Measurements from ENCODE around the gene RABL6. TPM values are rescaled to one million over a fixed set of nuclear protein-coding genes. Genes with fewer than 3 reads are reported as not detected.
A peak's percentile ranks its signal among the peaks of the same experiment; 100 is the strongest.
"Not testable (repeated sequence)": the region's sequence is repeated elsewhere in the genome, so short reads cannot be mapped to it uniquely, and the experiment has no call there.

Gene RABL6
- total RNA-seq, 2 donors from 2014 or later: 126 to 163 TPM

DNA sequence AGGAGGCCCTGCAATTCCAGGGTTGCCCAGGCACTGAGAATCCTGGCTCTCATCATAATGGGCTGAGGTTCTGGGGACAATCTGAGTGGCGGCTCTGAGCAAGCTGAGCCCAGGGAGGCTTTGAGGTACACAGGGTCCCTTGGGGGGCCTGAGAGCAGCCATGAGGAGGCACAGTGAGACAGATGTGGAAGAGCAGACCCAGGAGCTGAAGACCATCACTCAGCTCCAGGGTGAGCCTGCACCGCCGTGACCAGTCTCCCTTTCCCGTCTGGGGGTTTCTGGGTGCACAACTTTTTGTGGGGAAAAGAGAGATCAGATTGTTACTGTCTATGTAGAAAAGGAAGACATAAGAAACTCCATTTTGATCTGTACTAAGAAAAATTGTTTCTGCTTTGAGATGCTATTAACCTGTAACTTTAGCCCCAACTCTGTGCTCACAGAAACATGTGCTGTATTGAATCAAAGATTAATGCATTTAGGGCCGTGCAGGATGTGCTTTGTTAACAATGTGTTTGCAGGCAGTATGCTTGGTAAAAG lies 11.4 kb upstream of the RABL6 start, which contains the start of gene CCDC183:
Gene CCDC183, plus strand, starts transcription at position 101 of the 537 bp plus-strand sequence. Its CDS starts 60 bp downstream, at position 161.
- H3K9me3 ChIP-seq: no peaks in the 10 kb centered on the region
- H3K36me3 ChIP-seq: no peaks in the 10 kb centered on the region
- intact Hi-C loops (cut with DNase I): loop anchor here (10.0 kb wide), 1 partner anchor 48 kb away; the partner anchor contains the start of genes AJM1 and PHPT1
- DNase-seq: no peak
- H3K27ac ChIP-seq: no peak within 1 kb of the TSS
- peak within 1 kb of the TSS; percentile 28 to 51 for H3K9ac ChIP-seq (ENCODE audit: low read depth in 2 of 2, low read length in 2 of 2)
- H3K4me3 ChIP-seq: no peak within 1 kb of the TSS
- TF ChIP-seq, protein P1, sequence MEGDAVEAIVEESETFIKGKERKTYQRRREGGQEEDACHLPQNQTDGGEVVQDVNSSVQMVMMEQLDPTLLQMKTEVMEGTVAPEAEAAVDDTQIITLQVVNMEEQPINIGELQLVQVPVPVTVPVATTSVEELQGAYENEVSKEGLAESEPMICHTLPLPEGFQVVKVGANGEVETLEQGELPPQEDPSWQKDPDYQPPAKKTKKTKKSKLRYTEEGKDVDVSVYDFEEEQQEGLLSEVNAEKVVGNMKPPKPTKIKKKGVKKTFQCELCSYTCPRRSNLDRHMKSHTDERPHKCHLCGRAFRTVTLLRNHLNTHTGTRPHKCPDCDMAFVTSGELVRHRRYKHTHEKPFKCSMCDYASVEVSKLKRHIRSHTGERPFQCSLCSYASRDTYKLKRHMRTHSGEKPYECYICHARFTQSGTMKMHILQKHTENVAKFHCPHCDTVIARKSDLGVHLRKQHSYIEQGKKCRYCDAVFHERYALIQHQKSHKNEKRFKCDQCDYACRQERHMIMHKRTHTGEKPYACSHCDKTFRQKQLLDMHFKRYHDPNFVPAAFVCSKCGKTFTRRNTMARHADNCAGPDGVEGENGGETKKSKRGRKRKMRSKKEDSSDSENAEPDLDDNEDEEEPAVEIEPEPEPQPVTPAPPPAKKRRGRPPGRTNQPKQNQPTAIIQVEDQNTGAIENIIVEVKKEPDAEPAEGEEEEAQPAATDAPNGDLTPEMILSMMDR (IDR thresholded peaks at IDR 0.05): no peak
- H3K4me1 ChIP-seq: peaks cover 22% of the 10 kb centered on the region
- no peaks in the 10 kb centered on the region for H3K27me3 ChIP-seq

DNA sequence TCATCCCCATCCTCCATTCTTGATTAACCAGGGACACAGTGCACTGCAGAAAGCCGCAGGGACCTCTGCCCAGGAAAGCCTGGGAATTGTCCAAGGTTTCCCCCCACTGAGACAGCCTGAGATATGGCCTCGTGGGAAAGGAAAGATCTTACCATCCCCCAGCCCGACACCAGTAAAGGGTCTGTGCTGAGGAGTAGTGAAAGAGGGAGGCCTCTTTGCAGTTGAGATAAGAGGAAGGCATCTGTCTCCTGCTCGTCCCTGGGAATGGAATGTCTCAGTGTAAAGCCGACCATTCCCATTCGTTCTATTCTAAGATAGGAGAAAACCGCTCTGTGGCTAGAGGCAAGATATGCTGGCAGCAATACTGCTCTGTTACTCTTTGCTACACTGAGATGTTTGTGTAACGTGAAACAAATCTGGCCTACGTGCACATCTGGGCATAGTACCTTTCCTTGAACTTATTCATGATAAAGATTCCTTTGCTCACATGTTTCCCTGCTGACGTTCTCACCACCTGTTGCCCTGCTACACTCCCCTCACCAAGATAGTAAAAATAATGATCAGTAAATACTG lies 10.9 kb upstream of the RABL6 start:
- H3K9me3 ChIP-seq; H3K36me3 ChIP-seq; H3K27ac ChIP-seq; DNase-seq; H3K9ac ChIP-seq (ENCODE audit: low read depth in 2 of 2, low read length in 2 of 2); H3K4me3 ChIP-seq; H3K27me3 ChIP-seq: not testable (repeated sequence)
- intact Hi-C loops (cut with DNase I): loop anchor here (10.0 kb wide), 1 partner anchor 48 kb away; the partner anchor contains the start of genes AJM1 and PHPT1
- H3K4me1 ChIP-seq: peaks cover 20% of the 10 kb centered on the region

DNA sequence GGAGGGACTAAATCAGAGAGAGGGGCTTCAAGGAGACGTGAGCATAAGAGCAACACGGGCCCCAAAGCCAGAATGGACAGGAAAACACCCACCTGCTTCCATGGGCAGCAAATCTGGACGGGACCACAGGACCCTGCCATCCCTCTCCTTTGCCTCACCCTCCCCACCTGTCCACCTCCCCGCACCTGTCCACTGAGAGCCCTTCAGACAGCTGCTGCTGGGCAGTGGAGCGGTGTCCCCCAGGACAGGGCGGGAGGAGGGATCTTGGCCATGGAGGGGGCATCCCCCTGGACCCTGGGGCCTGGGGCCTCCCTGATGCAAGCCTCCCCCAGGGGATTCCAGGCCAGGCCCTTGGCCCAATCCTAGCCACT lies 9.1 kb upstream of the RABL6 start:
- Histone ChIP-seq H3K27me3 (no peaks in the 10 kb centered on the region), H3K9ac (ENCODE audit: low read depth in 2 of 2, low read length in 2 of 2) (peak overlapping the region; percentile 74 to 86), H3K9me3 (no peaks in the 10 kb centered on the region), H3K4me1 (peaks cover 10% of the 10 kb centered on the region), H3K36me3 (no peaks in the 10 kb centered on the region), H3K4me3 (peak overlapping the region; percentile 44), H3K27ac (peak overlapping the region; percentile 93)
- DNase-seq: no peak
- TF ChIP-seq, protein P1 (IDR thresholded peaks at IDR 0.05): no peak
- intact Hi-C loops (cut with DNase I): loop anchor here (10.0 kb wide), 1 partner anchor 46 kb away; the partner anchor contains the start of genes AJM1 and PHPT1

DNA sequence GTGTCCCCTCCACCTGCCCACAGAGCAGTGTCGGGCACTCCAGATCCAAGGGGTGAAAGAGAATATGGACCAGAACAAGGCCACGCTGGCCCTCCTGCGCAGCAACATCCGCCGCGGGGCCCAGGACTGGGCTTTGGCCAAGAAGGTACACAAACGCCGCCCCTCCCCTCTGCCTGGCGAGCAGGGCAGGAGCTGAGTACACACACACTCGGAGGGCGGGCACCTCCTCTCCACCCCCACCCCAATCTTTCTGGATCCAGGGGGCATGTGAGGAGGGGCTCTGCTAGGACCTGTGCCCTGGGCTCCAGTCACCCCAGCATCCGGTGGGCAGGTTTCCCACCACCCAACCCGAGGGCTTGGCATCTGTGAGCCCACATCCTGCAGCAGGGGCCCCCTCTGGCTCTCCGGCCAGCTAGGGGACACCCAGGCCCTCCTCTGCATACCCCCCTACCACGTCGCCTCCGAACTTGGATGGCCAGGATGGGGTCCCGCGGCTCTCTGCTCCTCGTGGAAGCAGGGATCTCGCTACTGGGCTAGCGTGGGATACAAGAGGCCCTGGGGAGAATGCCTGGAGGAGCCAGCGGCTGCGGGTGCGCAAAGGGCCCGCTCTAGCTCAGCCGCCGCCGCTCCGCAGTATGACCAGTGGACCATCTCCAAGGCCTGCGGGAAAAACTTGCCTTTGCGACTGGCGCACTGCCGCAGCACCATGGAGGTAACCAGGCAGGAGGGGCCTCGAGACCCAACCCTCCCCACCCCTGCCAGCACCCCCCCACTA lies 8.5 kb upstream of the RABL6 start:
- Histone ChIP-seq H3K36me3 (no peaks in the 10 kb centered on the region), H3K9ac (ENCODE audit: low read depth in 2 of 2, low read length in 2 of 2) (peak overlapping the region; percentile 74 to 86), H3K27me3 (no peaks in the 10 kb centered on the region), H3K27ac (peak overlapping the region; percentile 93), H3K9me3 (no peaks in the 10 kb centered on the region), H3K4me1 (peaks cover 10% of the 10 kb centered on the region), H3K4me3 (peak overlapping the region; percentile 44)
- DNase-seq: peak; percentile 88
- intact Hi-C loops (cut with DNase I): loop anchor here (10.0 kb wide), 1 partner anchor 46 kb away; the partner anchor contains the start of genes AJM1 and PHPT1
- TF ChIP-seq, protein P1 (IDR thresholded peaks at IDR 0.05): no peak

DNA sequence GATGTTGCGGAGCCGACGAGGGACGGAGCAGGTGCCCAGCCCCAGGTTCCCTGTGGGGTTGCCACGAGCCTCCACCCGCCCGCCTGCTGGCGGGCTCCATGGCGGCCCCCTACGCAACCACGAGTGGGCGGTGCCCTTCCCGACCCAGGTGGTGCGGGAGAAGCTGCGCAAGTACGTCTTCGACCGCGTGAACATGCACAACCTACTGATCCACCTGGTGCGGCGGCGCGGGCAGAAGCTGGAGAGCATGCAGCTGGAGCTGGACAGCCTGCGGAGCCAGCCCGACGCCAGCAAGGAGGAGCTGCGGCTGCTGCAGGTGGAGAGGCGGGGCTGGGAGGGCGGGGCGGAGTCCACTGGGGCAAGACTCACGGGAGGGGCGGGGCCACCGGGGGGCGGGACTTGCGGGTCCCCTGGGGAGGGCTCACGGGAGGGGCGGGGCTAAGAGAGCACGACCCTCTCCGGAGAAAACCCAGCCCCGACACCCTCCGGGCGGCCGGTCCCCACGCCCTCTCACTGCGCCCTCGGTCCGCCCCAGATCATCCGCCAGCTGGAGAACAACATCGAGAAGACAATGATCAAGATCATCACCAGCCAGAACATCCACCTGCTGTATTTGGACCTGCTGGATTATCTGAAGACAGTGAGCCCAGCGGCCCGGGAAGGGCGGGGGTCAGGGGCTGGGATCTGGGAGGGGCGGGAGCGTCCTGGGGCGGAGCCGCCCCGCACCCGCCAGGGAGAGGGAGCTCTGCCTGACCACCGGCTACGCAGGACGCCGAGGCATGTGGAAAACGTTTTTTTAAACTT lies 7.7 kb upstream of the RABL6 start:
- H3K27ac ChIP-seq: peak overlapping the region; percentile 93
- H3K4me3 ChIP-seq: peak overlapping the region; percentile 44
- H3K27me3 ChIP-seq: no peaks in the 10 kb centered on the region
- TF ChIP-seq, protein P1 (IDR thresholded peaks at IDR 0.05): no peak
- peak; percentile 97 for DNase-seq
- peak overlapping the region; percentile 74 to 86 for H3K9ac ChIP-seq (ENCODE audit: low read depth in 2 of 2, low read length in 2 of 2)
- H3K36me3 ChIP-seq: no peaks in the 10 kb centered on the region
- H3K4me1 ChIP-seq: peaks cover 10% of the 10 kb centered on the region
- H3K9me3 ChIP-seq: no peaks in the 10 kb centered on the region
- intact Hi-C loops (cut with DNase I): loop anchor here (10.0 kb wide), 1 partner anchor 45 kb away; the partner anchor contains the start of genes AJM1 and PHPT1
